Measurements from ENCODE around the gene ANKH. TPM values are rescaled to one million over a fixed set of nuclear protein-coding genes. Genes with fewer than 3 reads are reported as not detected.

Gene ANKH
- total RNA-seq, 2 donors from 2014 or later = 76.5 to 106 TPM

GRCh38 chr5:14720236-14720923, 151.2 kb downstream of the ANKH start:
- Histone ChIP-seq H3K4me1 (replicated peaks) (peaks cover 15% of the 10 kb centered on the region), H3K36me3 (no peaks in the 10 kb centered on the region), H3K4me3 (no peak overlapping the region), H3K27ac (peak overlapping the region in 1 of 2 donors; percentile 88), H3K9me3 (no peaks in the 10 kb centered on the region), H3K27me3 (replicated peaks; ENCODE audit: insufficient read depth) (no peaks in the 10 kb centered on the region)
- no peak for DNase-seq (ENCODE audit: low spot score)
- 94% methylated on average over 3 of the region's 3 CpGs for WGBS
- intact Hi-C loops (cut with DNase I) = loop anchor here (10.0 kb wide), 1 partner anchor 464 kb away; no protein-coding TSS in a partner anchor
- TF ChIP-seq CTCF (IDR thresholded peaks at IDR 0.05) = no peak
- no peak for TF ChIP-seq POLR2A (IDR thresholded peaks at IDR 0.05)
- TF ChIP-seq POLR2AphosphoS5 (IDR thresholded peaks at IDR 0.05) = no peak

DNA sequence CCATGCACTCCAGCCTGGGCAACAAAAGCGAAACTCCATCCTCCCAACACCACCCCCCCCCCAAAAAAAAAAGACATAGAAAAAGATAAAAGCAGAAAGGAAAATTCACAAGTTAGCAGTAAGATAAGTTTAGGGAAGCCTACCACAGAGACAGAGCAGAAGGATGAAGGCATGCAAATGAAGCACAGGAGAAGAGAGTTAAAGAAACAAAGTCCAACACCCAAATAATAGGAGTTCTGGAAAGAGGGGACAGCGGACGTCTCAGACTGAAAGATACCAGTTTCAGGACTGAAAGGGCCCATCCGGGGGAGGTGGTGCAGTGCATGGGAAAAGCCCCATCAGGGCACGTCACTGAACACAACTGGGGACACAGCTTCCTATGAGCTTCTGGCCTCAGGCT, 152.8 kb downstream of the ANKH start:
- no peak overlapping the region for H3K4me3 ChIP-seq
- intact Hi-C loops (cut with DNase I) = no loop called here
- H3K36me3 ChIP-seq = no peaks in the 10 kb centered on the region
- no peak for TF ChIP-seq POLR2A (IDR thresholded peaks at IDR 0.05)
- no peak for TF ChIP-seq CTCF (IDR thresholded peaks at IDR 0.05)
- no peak for TF ChIP-seq POLR2AphosphoS5 (IDR thresholded peaks at IDR 0.05)
- H3K27ac ChIP-seq = peak overlapping the region in 1 of 2 donors; percentile 88
- WGBS = 93% methylated on average over 5 of the region's 5 CpGs
- no peaks in the 10 kb centered on the region for H3K27me3 ChIP-seq (replicated peaks; ENCODE audit: insufficient read depth)
- no peaks in the 10 kb centered on the region for H3K9me3 ChIP-seq
- H3K4me1 ChIP-seq (replicated peaks) = peaks cover 15% of the 10 kb centered on the region
- no peak for DNase-seq (ENCODE audit: low spot score)

GRCh38 chr5:14716755-14717752, 154.5 kb downstream of the ANKH start:
- peak overlapping the region; percentile 74 to 88 for H3K27ac ChIP-seq
- WGBS = 45% methylated on average over 13 of the region's 13 CpGs
- DNase-seq (ENCODE audit: low spot score) = peak; percentile 59
- H3K36me3 ChIP-seq = peaks cover 0 to 12% of the 10 kb centered on the region in 2 donors
- no peak overlapping the region for H3K4me3 ChIP-seq
- TF ChIP-seq CTCF (IDR thresholded peaks at IDR 0.05) (no peak), POLR2AphosphoS5 (IDR thresholded peaks at IDR 0.05) (peak; percentile 66), POLR2A (IDR thresholded peaks at IDR 0.05) (no peak)
- peaks cover 12% of the 10 kb centered on the region for H3K4me1 ChIP-seq (replicated peaks)
- no peaks in the 10 kb centered on the region for H3K9me3 ChIP-seq
- intact Hi-C loops (cut with DNase I) = no loop called here
- H3K27me3 ChIP-seq (replicated peaks; ENCODE audit: insufficient read depth) = no peaks in the 10 kb centered on the region

DNA sequence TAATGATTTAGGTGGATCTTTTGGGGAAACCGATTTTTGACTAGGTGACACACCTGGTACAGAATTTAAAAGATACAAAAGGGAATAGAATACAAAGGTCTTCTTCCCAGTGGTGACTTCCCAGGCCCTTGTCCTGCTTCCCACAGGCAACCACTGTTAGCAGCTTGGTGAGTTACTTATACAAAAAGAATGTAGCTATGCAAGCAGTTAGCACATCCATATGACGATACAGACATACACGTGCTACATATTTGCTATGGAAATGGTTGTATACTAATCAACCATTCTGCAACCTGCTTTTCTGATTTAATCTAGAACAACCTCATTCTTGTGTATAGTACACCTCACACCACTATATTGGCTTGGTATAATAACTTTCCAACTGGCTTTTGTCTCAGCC, 156.1 kb downstream of the ANKH start:
- intact Hi-C loops (cut with DNase I) = no loop called here
- Histone ChIP-seq H3K9me3 (no peaks in the 10 kb centered on the region), H3K27me3 (replicated peaks; ENCODE audit: insufficient read depth) (no peaks in the 10 kb centered on the region), H3K4me3 (no peak overlapping the region), H3K27ac (peak overlapping the region; percentile 74 to 88), H3K4me1 (replicated peaks) (peaks cover 12% of the 10 kb centered on the region), H3K36me3 (peaks cover 0 to 19% of the 10 kb centered on the region in 2 donors)
- 100% methylated on average over 3 of the region's 3 CpGs for WGBS
- DNase-seq (ENCODE audit: low spot score) = no peak
- TF ChIP-seq POLR2A (IDR thresholded peaks at IDR 0.05) (no peak), CTCF (IDR thresholded peaks at IDR 0.05) (no peak), POLR2AphosphoS5 (IDR thresholded peaks at IDR 0.05) (no peak)

All from prostate gland (tissue), 2 donors.